Urinary bladder (tissue), 4 donors: Measurements from ENCODE around the gene PTPN22. TPM values are rescaled to one million over a fixed set of nuclear protein-coding genes. Genes with fewer than 3 reads are reported as not detected.
"Not testable (repeated sequence)": the region's sequence is repeated elsewhere in the genome, so short reads cannot be mapped to it uniquely, and the experiment has no call there.

ENCODE experiments used
- DNase-seq: peaks from one replicate; pipeline ENCODE4 v3.0.0-alpha.2; 2015; ENCODE audit errors: extremely low spot score
- H3K27ac ChIP-seq: one replicate; pipeline ENCODE4 v1.5.1; 2013; ENCODE audit warnings: low read depth, mild to moderate bottlenecking, moderate library complexity
- H3K36me3 ChIP-seq: one replicate; pipeline ENCODE4 v1.6.1; 2013; ENCODE audit warnings: mild to moderate bottlenecking, moderate library complexity; ENCODE audit not compliant: insufficient read depth
- H3K4me1 ChIP-seq: one replicate; pipeline ENCODE4 v1.6.1; 2013; ENCODE audit warnings: mild to moderate bottlenecking, moderate library complexity; ENCODE audit not compliant: insufficient read depth
- H3K4me3 ChIP-seq: one replicate; pipeline ENCODE4 v1.5.1; 2013; ENCODE audit warnings: low read depth, low read length
- WGBS: extraction: QIAGEN DNeasy Blood & Tissue Kit; methylation state at CpG from one replicate; pipeline ENCODE4 v1.1.7; 2013; 5-methylcytosine and 5-hydroxymethylcytosine counted together
- polyA plus RNA-seq: library from polyadenylated mRNA; stranded (reverse); fragments of 200-250 nt; gene quantifications from one replicate; pipeline ENCODE4 v1.2.3, GENCODE V29; 2013
- total RNA-seq: library from RNA; depleted of rRNA; stranded (reverse); fragments of >200 nt; gene quantifications from one replicate; pipeline ENCODE4 v1.2.3, GENCODE V29; 2014
- donor health status: healthy with polysubstance abuse.
- donor health status: healthy.

Gene PTPN22
- total and polyA plus RNA-seq, 2 donors, result 1.2 to 2.3 TPM

DNA sequence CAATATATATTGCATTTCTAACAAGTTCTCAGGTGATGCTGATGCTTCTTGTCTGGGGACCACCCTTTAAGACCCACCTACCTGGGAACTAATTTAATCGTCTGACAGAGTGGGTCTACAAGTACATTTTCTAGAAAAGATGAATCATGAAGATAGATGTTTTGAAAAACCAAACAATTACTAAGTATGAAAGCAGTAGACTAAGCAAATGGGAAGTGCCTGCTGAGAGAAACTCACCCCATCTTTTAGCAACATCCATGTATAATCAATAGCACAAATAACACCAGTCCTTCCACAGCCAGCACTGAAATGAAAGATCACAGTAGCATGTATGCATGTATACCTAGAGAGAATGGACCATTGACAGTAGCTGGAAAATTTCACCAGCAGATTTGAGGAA is 17.3 kb downstream of the PTPN22 start:
- H3K4me1 ChIP-seq, result no peaks in the 10 kb centered on the region
- 37% methylated on average over 1 of the region's 1 CpG for WGBS
- no peak overlapping the region for H3K4me3 ChIP-seq
- no peaks in the 10 kb centered on the region for H3K36me3 ChIP-seq
- no peak overlapping the region for H3K27ac ChIP-seq
- DNase-seq, result no peak

DNA sequence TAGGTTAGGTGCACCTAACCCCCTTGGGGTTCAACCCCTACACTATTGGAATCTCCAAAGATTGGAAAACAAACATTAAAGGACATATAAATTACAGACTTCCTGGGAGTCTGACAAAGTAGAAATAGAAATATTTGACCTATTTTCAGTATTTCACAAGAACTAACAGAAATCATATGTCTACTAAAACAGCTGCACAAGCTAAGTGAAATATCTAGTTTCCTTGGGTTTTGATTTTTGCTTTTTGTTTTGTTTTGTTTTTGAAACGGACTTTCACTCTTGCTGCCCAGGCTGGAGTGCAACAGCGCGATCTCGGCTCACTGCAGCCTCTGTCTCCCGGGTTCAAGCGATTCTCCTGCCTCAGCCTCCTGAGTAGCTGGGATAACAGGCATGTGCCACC is 18.8 kb downstream of the PTPN22 start:
- H3K27ac ChIP-seq, DNase-seq, H3K4me1 ChIP-seq, H3K4me3 ChIP-seq, H3K36me3 ChIP-seq: not testable (repeated sequence)
- 92% methylated on average over 6 of the region's 6 CpGs for WGBS

DNA sequence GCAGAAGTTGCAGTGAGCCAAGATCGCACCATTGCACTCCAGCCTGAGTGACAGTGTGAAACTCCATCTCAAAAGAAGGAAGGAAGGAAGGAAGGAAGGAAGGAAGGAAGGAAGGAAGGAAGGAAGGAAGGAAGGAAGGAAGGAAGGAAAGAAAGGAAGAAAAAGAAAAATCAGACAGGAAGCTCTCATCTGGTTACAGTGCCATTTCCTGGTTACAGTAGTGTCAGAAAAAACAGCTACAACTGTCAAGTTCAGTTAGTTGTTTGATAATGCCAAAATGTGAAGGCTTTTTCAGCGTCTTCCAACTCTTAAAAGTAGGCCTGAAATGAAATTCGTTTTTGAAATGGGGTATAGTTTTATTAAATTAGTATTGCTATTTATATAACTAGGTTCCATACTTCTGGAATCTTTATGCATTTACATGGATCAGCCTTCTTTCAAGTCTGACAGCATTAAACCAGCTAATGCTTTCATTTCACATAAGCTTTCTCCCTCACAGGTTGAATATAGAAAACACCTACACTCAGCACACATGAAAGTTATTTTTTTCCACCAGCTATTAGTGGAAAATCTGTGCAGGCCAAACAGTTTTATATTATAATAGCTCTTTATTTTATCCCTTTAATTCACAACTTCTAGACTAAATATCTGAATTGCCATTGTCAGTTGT is 21.2 kb downstream of the PTPN22 start:
- Histone ChIP-seq H3K36me3 (no peaks in the 10 kb centered on the region), H3K4me1 (no peaks in the 10 kb centered on the region), H3K27ac (no peak overlapping the region), H3K4me3 (no peak overlapping the region)
- 80% methylated on average over 3 of the region's 3 CpGs for WGBS
- no peak for DNase-seq

DNA sequence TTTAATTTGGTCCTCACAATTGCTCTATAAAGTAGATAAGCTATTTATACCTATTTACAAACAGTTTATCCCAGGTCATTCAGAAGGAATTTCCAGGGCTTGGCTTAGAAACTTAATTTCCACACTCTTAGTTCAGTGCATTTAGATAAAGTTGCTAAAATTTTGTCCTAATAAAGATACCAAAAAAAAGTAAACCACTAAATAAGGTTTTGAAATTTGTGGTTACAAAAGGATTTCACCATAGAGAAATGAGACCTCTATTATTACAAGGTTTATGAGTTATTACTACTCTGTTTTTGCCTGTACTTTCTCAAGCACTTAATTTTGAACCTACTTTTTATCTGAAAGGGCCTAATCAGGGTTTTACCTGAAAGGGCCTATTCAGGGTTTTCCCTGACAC is 22.4 kb downstream of the PTPN22 start:
- H3K27ac ChIP-seq, result no peak overlapping the region
- no peaks in the 10 kb centered on the region for H3K4me1 ChIP-seq
- H3K4me3 ChIP-seq, result no peak overlapping the region
- H3K36me3 ChIP-seq, result no peaks in the 10 kb centered on the region
- no peak for DNase-seq

DNA sequence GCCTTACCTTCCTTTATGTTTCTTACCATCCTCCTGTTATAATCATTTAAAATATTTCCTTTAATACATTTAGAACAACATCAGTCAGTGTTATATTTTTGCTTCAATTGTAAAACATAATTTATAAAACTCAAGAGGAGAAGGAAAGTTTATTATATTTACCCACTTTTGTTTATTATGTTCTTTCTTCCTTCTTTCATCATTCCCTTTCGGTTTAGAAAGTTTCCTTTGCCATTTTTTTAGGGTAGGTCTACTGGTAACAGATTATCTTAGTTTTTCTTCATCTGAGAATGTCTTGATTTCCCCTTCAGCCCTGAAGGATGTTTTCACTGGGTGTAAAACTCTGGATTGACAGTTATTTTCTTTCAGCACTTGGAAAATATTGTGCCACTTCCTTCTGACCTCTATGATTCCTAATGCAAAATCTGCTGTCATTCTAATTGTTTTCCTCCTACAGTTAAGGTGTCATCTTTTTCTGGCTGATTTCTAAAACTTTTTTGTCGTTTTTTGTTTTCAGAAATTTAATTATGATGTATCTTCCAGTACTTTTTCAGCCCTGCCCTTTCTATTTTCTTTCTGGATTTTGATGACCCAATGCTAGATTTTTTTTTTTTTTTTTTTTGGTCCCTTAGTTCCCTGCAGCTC is 25.0 kb downstream of the PTPN22 start:
- H3K4me1 ChIP-seq, result no peaks in the 10 kb centered on the region
- WGBS, result 77% methylated on average over 2 of the region's 2 CpGs
- H3K4me3 ChIP-seq, result no peak overlapping the region
- H3K36me3 ChIP-seq, result no peaks in the 10 kb centered on the region
- no peak for DNase-seq
- H3K27ac ChIP-seq, result no peak overlapping the region

DNA sequence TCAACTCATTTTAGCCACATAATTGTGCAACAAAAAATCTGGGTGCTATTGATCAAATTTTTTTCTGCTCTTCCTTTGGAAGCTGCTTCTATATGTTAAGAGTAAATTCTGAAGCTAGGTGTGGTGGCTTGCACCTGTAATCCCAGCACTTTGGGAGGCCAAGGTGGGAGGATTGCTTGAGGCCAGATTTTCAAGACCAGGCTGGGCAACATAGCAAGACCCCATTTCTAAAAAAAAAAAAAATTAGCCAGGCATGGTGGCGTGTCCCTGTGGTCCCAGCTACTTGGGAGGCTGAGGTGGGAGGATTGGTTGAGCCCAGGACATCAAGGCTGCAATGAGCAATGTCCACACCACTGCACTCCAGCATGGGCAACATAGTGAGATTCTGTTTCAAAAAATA is 35.0 kb downstream of the PTPN22 start:
- H3K4me3 ChIP-seq, result no peak overlapping the region
- no peaks in the 10 kb centered on the region for H3K36me3 ChIP-seq
- DNase-seq, result no peak
- WGBS, result 95% methylated on average over 1 of the region's 1 CpG
- no peak overlapping the region for H3K27ac ChIP-seq
- no peaks in the 10 kb centered on the region for H3K4me1 ChIP-seq

DNA sequence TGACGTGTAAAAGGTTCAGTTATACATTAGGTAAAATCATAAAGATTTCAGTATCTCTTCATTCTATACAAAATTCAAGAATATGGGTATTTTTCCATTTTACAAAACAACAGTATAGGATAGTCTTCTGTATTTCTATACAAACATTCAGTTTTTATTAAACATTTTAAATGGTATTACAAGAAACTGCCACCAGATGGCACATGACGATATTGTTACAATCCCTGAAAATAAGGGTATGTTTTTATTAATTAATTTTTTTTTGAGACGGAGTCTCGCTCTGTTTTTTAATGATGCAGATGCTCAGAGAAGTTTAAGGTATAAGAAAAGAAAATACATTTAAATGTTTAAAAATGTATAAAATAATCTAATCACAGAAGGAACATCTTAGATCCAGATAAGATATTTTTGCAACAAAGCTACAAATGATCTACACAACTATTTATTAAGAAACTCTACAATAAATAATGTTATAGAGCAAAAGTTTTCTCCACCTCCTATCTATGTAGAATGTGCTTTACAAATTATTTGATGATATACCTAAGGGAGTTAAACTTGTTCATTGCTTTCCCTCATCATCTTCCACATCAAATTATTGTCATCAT is 35.7 kb downstream of the PTPN22 start:
- no peak overlapping the region for H3K4me3 ChIP-seq
- 13% methylated on average over 4 of the region's 4 CpGs for WGBS
- peak; percentile 11 for DNase-seq
- no peaks in the 10 kb centered on the region for H3K4me1 ChIP-seq
- no peaks in the 10 kb centered on the region for H3K36me3 ChIP-seq
- H3K27ac ChIP-seq, result no peak overlapping the region

DNA sequence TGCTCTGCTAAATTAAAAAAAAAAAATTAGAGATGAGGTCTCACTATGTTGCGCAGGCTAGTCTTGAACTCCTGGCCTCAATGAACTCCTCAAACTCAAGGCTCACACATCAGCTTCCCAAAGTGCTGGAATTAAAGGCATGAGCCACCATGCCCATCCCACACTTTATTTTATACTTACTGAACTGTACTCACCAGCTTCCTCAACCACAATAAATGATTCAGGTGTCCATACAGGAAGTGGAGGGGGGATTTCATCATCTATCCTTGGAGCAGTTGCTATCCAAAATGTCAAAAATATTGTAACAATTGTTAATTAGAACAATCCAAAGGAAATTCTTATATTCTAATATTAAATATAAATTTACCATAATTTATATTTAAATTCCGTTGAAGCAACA is 36.8 kb downstream of the PTPN22 start:
- DNase-seq, result no peak
- 96% methylated on average over 2 of the region's 2 CpGs for WGBS
- Histone ChIP-seq H3K36me3 (no peaks in the 10 kb centered on the region), H3K27ac (no peak overlapping the region), H3K4me3 (no peak overlapping the region), H3K4me1 (no peaks in the 10 kb centered on the region)

DNA sequence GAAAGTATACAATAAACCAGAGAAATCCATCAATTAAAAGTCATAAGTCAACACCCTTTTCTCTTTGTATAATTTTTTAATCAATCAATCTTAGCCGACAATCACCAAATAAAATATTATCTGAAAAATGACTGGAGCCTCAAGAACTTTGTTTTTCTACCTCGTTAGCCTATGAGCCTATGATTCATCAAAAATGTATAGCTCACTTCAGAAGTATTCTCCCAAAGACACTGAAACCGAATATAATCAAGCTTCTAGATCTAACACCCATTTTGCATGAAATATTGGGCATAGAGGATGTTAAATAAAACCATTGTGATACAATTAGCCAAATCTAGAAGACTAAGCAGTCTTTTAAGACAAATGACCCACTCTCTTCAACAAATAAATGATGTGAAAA is 41.5 kb downstream of the PTPN22 start:
- no peak overlapping the region for H3K27ac ChIP-seq
- H3K4me1 ChIP-seq, result no peaks in the 10 kb centered on the region
- H3K36me3 ChIP-seq, result no peaks in the 10 kb centered on the region
- no peak overlapping the region for H3K4me3 ChIP-seq
- DNase-seq, result no peak
- WGBS, result 70% methylated on average over 3 of the region's 3 CpGs

DNA sequence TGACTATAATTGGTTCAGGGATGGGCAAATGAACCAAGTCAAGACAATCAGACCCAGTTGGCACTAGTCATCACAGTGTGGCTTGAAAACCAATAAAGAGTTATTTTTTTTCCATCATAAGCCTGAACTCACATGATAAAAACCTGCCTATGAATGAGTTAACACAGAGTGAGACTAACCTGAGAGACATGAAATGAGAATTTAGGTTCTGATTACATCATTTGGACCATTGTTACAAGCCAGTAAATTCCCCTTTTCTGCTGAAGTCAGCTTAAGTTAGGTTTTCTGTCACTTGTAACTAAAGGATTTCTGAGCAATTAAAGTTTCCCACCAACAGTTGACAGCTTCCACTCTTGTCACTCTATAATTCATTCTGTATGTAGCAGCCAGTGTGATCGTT is 49.6 kb downstream of the PTPN22 start:
- no peak overlapping the region for H3K4me3 ChIP-seq
- no peaks in the 10 kb centered on the region for H3K36me3 ChIP-seq
- WGBS, result 39% methylated on average over 1 of the region's 1 CpG
- H3K27ac ChIP-seq, result no peak overlapping the region
- DNase-seq, result no peak
- no peaks in the 10 kb centered on the region for H3K4me1 ChIP-seq

DNA sequence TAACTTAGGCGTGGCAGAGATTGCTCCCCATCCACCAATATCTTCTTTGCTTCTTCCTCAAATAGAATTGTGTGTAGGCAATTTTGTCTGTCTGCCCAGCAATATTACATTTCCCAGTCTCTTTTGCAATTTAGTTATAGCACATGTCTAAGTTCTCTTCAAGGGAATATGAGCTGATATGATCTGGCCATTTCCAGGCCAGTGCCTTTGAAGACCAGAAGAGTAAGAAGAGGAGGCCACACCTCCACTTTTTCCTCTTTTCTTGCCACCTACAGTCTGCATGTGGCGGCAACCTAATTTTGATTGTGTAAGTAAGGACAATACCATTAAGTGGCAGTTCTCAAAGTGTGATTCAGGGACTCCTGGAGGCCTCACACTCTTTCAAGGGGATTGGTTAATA is 52.9 kb downstream of the PTPN22 start:
- no peak for DNase-seq
- Histone ChIP-seq H3K27ac (no peak overlapping the region), H3K4me3 (no peak overlapping the region), H3K36me3 (no peaks in the 10 kb centered on the region), H3K4me1 (no peaks in the 10 kb centered on the region)
- WGBS, result 89% methylated on average over 2 of the region's 2 CpGs

DNA sequence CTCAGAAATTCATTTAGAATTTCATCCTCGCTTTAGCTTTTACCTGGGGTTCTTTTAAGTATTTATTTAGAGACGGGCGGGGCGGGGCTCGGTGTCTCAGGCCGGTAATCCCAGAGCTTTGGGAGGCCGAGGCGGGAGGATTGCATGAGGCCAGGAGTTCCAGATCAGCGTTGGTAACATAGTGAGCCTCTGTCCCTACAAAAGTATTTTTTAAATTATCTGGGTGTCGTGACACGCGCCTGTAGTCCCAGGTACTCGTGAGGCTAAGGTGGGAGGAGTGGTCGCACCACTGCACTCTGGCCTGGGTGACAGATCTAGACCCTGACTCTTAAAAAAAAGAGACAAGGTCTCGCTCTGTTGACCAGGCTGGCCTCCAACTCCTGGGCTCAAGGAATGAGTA is 58.3 kb downstream of the PTPN22 start:
- WGBS, result 96% methylated on average over 15 of the region's 15 CpGs
- no peak for DNase-seq
- Histone ChIP-seq H3K4me3 (no peak overlapping the region), H3K4me1 (no peaks in the 10 kb centered on the region), H3K36me3 (no peaks in the 10 kb centered on the region), H3K27ac (no peak overlapping the region)

DNA sequence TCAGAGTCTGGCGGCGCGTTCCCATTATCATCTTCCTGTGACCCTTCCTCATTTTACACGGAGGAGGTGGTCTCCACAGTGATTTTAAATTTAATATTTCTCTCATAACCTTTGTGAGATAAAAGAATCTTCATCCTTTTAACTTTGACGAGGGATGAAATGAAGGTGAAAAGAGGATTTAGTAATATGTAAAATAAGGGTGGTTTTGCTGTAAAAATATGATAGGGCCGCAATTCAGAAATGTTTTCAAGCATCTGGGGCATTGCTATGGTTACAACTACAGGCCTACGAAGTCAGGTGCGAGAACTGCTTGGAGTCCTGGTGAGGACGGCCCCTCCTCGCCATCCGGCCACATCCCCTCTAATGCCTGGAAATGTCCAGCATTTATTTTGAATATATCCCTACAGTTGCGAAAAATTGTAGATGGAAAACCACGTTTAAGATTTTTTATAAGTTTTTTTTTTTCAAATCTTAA is 58.8 kb downstream of the PTPN22 start:
- peak overlapping the region; percentile 29 for H3K4me3 ChIP-seq
- H3K36me3 ChIP-seq, result no peaks in the 10 kb centered on the region
- peak; percentile 15 for DNase-seq
- 21% methylated on average over 13 of the region's 13 CpGs for WGBS
- no peaks in the 10 kb centered on the region for H3K4me1 ChIP-seq
- H3K27ac ChIP-seq, result peak overlapping the region; percentile 68
